CD4-positive, alpha-beta T cell (primary cell): Measurements from ENCODE around the gene SLC2A13. TPM values are rescaled to one million over a fixed set of nuclear protein-coding genes. Genes with fewer than 3 reads are reported as not detected.
"Not testable (repeated sequence)": the region's sequence is repeated elsewhere in the genome, so short reads cannot be mapped to it uniquely, and the experiment has no call there.

Experiments used
- ATAC-seq: fragments of 200-7000 bp; cut with Tn5 transposase; one replicate; pipeline ENCODE4 v1.10.0; 2022; ENCODE audit warnings: mild to moderate bottlenecking; ENCODE audit not compliant: poor library complexity
- CTCF ChIA-PET: fragments of 350-600 bp; sonication (Branson Sonifier 250); formaldehyde crosslinking; loops from one replicate; lab custom pipeline; 2021; ENCODE audit warnings: antibody characterized with exemption, inconsistent platforms; lab: Charles Lee
- POLR2A ChIA-PET: fragments of 350-600 bp; sonication (Branson Sonifier 250); formaldehyde crosslinking; loops from one replicate; lab custom pipeline; 2021; ENCODE audit warnings: antibody characterized with exemption, inconsistent platforms; lab: Charles Lee
- DNase-seq, 14 experiments: peaks; one replicate each; pipeline ENCODE4 v3.0.0-alpha.2; 2013 to 2020; ENCODE audit warnings: mixed read lengths in 2 of 14
- H3K27ac ChIP-seq, 2 donors: one replicate each; pipeline versions ENCODE4 v1.5.1 to v1.7.0; 2013; ENCODE audit warnings: low read length in 2 of 2, low read depth in 1 of 2, mild to moderate bottlenecking in 1 of 2
- H3K27me3 ChIP-seq, 2 experiments: 1 replicate in 1 of 2; 2 replicates in 1 of 2; pipeline versions ENCODE4 v1.6.1 to v1.7.0; 2013; ENCODE audit warnings: low read length in 2 of 2, control low read depth in 1 of 2, mild to moderate bottlenecking in 1 of 2, moderate library complexity in 1 of 2; ENCODE audit not compliant: insufficient read depth in 2 of 2, control insufficient read depth in 1 of 2
- H3K36me3 ChIP-seq: one replicate; pipeline ENCODE4 v1.6.1; 2013; ENCODE audit warnings: low read length, control low read depth; ENCODE audit not compliant: insufficient read depth
- H3K4me1 ChIP-seq: one replicate; pipeline ENCODE4 v1.6.1; 2013; ENCODE audit warnings: low read length, control low read depth; ENCODE audit not compliant: insufficient read depth
- H3K4me3 ChIP-seq: one replicate; pipeline ENCODE4 v1.5.1; 2013; ENCODE audit warnings: mild to moderate bottlenecking, low read length, moderate library complexity
- H3K9me3 ChIP-seq, 2 experiments: 1 replicate in 1 of 2; 2 replicates in 1 of 2; pipeline versions ENCODE4 v1.6.1 to v1.7.0; 2013; ENCODE audit warnings: low read length in 2 of 2, mild to moderate bottlenecking in 2 of 2, control low read depth in 1 of 2, moderate library complexity in 1 of 2; ENCODE audit not compliant: control insufficient read depth in 1 of 2, insufficient read depth in 1 of 2
- H3K27ac Mint-ChIP-seq: one replicate; pipeline ENCODE4 v1.8.0; 2020; ENCODE audit warnings: mixed read lengths
- H3K27me3 Mint-ChIP-seq: one replicate; pipeline ENCODE4 v1.8.0; 2021; ENCODE audit warnings: mixed read lengths
- H3K36me3 Mint-ChIP-seq: one replicate; pipeline ENCODE4 v1.8.0; 2021; ENCODE audit warnings: low read depth, mixed read lengths
- H3K4me1 Mint-ChIP-seq: one replicate; pipeline ENCODE4 v1.8.0; 2021; ENCODE audit warnings: low read depth, mixed read lengths
- H3K4me3 Mint-ChIP-seq: one replicate; pipeline ENCODE4 v1.8.0; 2020; ENCODE audit warnings: mild to moderate bottlenecking, mixed read lengths
- H3K9me3 Mint-ChIP-seq: one replicate; pipeline ENCODE4 v1.8.0; 2020; ENCODE audit warnings: mixed read lengths
- intact Hi-C, 2 experiments: fragments of 100-400 bp; cut with DNase I in 1 of 2; cut with micrococcal nuclease in 1 of 2; formaldehyde crosslinking; loops; one replicate each; pipeline versions ENCODE4 v1.15.1 to v1.9.0; 2023 to 2025; cut with DNase I, micrococcal nuclease
- total RNA-seq, 174 experiments: library from RNA in 2 of 174; stranded (reverse) in 2 of 174; gene quantifications; one replicate each; pipeline ENCODE4 v1.2.3 and lab custom pipeline; 2021 to 2026
- TF ChIP-seq, protein P1 (sequence below): fragments of 200-600 bp; IDR thresholded peaks from one replicate; pipeline ENCODE4 v1.8.0; 2022; ENCODE audit warnings: antibody characterized with exemption, mild to moderate bottlenecking

Gene SLC2A13
- total RNA-seq, 2 experiments from 2014 or later = 1.6 to 1.7 TPM

DNA sequence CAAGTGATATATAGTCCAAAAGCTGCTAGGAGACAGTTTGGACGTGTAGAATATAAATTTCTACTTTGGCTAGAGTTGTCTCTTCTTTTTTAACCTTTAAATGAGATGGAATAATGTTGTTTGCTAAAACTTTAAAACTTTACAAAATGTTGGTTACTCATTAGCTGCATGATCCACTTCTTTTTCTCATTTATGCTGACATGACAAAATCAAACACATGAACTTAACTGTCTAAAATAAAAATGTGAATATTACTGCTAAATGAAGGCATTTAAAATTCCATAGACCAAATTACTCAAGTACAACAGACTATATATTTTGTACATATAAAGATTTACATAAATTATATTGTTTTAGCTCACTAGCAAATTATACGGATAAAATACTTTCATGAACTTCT, 350.4 kb downstream of the SLC2A13 start:
- ChIA-PET CTCF (no interaction called here), POLR2A (no interaction called here)
- ATAC-seq = no peak
- H3K4me3 Mint-ChIP-seq = no peak overlapping the region
- H3K36me3 ChIP-seq = no peaks in the 10 kb centered on the region
- no peak overlapping the region for H3K4me3 ChIP-seq
- H3K4me1 ChIP-seq = no peaks in the 10 kb centered on the region
- TF ChIP-seq, protein P1, sequence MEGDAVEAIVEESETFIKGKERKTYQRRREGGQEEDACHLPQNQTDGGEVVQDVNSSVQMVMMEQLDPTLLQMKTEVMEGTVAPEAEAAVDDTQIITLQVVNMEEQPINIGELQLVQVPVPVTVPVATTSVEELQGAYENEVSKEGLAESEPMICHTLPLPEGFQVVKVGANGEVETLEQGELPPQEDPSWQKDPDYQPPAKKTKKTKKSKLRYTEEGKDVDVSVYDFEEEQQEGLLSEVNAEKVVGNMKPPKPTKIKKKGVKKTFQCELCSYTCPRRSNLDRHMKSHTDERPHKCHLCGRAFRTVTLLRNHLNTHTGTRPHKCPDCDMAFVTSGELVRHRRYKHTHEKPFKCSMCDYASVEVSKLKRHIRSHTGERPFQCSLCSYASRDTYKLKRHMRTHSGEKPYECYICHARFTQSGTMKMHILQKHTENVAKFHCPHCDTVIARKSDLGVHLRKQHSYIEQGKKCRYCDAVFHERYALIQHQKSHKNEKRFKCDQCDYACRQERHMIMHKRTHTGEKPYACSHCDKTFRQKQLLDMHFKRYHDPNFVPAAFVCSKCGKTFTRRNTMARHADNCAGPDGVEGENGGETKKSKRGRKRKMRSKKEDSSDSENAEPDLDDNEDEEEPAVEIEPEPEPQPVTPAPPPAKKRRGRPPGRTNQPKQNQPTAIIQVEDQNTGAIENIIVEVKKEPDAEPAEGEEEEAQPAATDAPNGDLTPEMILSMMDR = no peak
- no peak overlapping the region for H3K27ac Mint-ChIP-seq
- H3K4me1 Mint-ChIP-seq = no peaks in the 10 kb centered on the region
- no peaks in the 10 kb centered on the region for H3K9me3 ChIP-seq
- DNase-seq = no peak
- H3K27ac ChIP-seq = no peak overlapping the region
- no peaks in the 10 kb centered on the region for H3K9me3 Mint-ChIP-seq
- intact Hi-C loops = no loop called here
- no peaks in the 10 kb centered on the region for H3K27me3 ChIP-seq
- no peaks in the 10 kb centered on the region for H3K27me3 Mint-ChIP-seq
- no peaks in the 10 kb centered on the region for H3K36me3 Mint-ChIP-seq

DNA sequence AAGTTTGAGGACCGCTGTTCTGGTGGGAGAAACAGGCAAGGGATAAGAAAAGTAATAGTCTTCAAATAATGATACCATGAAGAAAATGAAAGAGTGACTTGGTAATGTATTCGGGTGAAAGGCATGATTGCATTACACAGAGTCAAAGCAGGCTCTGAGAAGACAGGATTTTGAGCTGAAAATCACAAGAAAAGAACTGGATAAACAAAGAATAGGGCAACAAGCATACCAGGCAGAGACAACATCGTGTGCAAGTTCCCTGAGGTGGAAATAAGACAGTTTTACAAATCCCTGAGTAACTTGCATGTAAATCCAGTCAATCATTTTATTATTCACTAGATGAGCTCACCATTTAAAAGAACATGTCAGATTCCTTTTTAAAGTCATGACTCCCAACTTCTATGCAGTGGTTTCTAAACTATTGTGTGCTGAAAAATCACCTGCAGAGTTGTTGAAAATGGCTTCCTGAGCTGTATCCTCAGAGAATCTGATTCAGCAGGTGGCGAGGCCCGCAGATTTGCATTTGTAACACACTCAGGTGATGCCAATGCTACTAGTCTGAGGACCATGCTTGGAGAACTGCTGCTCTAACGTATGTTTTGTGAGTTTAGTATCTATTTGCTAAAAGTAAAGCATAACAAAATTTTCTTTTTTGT, 353.3 kb downstream of the SLC2A13 start:
- Mint-ChIP-seq H3K4me3 (no peak overlapping the region), H3K36me3 (no peaks in the 10 kb centered on the region), H3K4me1 (no peaks in the 10 kb centered on the region), H3K27me3 (no peaks in the 10 kb centered on the region), H3K9me3 (no peaks in the 10 kb centered on the region), H3K27ac (no peak overlapping the region)
- no peak for DNase-seq
- TF ChIP-seq, protein P1 = no peak
- H3K4me3 ChIP-seq = no peak overlapping the region
- ChIA-PET POLR2A (no interaction called here), CTCF (no interaction called here)
- intact Hi-C loops = no loop called here
- H3K4me1 ChIP-seq = no peaks in the 10 kb centered on the region
- H3K27me3 ChIP-seq = no peaks in the 10 kb centered on the region
- ATAC-seq = no peak
- H3K9me3 ChIP-seq = no peaks in the 10 kb centered on the region
- H3K36me3 ChIP-seq = no peaks in the 10 kb centered on the region
- no peak overlapping the region for H3K27ac ChIP-seq

DNA sequence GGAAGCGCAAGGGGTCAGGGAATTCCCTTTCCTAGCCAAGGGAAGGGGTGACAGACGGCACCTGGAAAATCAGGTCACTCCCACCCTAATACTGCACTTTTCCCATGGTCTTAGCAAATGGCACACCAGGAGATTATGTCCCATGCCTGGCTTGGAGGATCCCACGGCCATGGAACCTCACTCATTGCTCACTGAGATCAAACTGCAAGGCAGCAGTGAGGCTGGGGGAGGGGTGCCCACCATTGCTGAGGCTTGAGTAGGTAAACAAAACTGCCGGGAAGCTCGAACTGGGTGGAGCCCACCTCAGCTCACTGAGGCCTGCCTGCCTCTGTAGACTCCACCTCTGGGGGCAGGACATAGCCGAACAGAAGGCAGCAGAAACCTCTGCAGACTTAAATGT, 359.7 kb downstream of the SLC2A13 start:
- H3K27me3 Mint-ChIP-seq, H3K4me1 ChIP-seq, intact Hi-C loops, H3K27me3 ChIP-seq, H3K4me1 Mint-ChIP-seq, H3K27ac Mint-ChIP-seq, ATAC-seq, DNase-seq, H3K9me3 Mint-ChIP-seq, POLR2A ChIA-PET, H3K9me3 ChIP-seq, H3K36me3 Mint-ChIP-seq, H3K4me3 ChIP-seq, CTCF ChIA-PET, H3K27ac ChIP-seq, H3K4me3 Mint-ChIP-seq, H3K36me3 ChIP-seq: not testable (repeated sequence)

DNA sequence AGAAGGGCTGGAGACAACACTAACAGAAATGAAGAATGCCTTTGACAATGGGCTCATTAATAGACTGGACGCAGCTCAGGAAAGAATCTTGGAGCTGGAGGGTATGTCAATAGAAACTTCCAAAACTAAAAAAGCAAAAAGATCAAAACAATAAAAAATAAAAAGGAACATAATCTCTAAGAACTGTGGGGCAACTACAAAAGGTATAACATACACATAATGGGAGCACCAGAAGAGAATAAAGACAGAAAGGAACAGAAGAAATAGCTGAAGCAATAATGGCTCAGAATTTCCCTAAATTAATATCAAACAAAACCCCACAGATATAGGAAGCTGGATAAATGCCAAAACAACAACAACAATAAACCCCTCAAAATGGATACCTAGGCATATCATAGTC, 362.2 kb downstream of the SLC2A13 start:
- ChIA-PET CTCF (no interaction called here), POLR2A (interaction anchor here (0.5 kb wide), 1 partner anchor 609 kb away, joined by 3 read pairs; no protein-coding TSS in a partner anchor)
- TF ChIP-seq, protein P1 = no peak
- Mint-ChIP-seq H3K27me3 (no peaks in the 10 kb centered on the region), H3K4me3 (no peak overlapping the region), H3K27ac (no peak overlapping the region), H3K9me3 (no peaks in the 10 kb centered on the region), H3K4me1 (no peaks in the 10 kb centered on the region), H3K36me3 (no peaks in the 10 kb centered on the region)
- ATAC-seq (no peak), DNase-seq (no peak)
- no peak overlapping the region for H3K27ac ChIP-seq
- peaks cover 0 to 3% of the 10 kb centered on the region in 2 experiments for H3K9me3 ChIP-seq
- intact Hi-C loops = no loop called here
- no peaks in the 10 kb centered on the region for H3K27me3 ChIP-seq
- H3K4me3 ChIP-seq = no peak overlapping the region
- H3K36me3 ChIP-seq = no peaks in the 10 kb centered on the region
- no peaks in the 10 kb centered on the region for H3K4me1 ChIP-seq
